KMS-11 (cell line): ENCODE measurements around the gene CRB2.

Experiments
- H2AFZ ChIP-seq: fragments of 200-600 bp; sonication (generic); 2 replicates; pipeline ENCODE4 v1.6.1; 2016; ENCODE audit warnings: antibody characterized with exemption, mixed run types, low read depth
- H3K27ac ChIP-seq: fragments of 200-600 bp; sonication (generic); 2 replicates; pipeline ENCODE4 v1.6.1; 2016; ENCODE audit warnings: mild to moderate bottlenecking, mixed run types
- H3K27me3 ChIP-seq: fragments of 200-600 bp; sonication (generic); 2 replicates; pipeline ENCODE4 v1.6.1; 2017; ENCODE audit warnings: mild to moderate bottlenecking, low read depth, mixed run types, moderate library complexity; ENCODE audit not compliant: insufficient read depth
- H3K36me3 ChIP-seq: fragments of 200-600 bp; sonication (generic); 2 replicates; pipeline ENCODE4 v1.6.1; 2017; ENCODE audit warnings: mild to moderate bottlenecking, mixed run types; ENCODE audit not compliant: insufficient read depth
- H3K4me1 ChIP-seq: fragments of 200-600 bp; sonication (generic); 2 replicates; pipeline ENCODE4 v1.6.1; 2016; ENCODE audit warnings: mild to moderate bottlenecking, low read depth, mixed run types; ENCODE audit not compliant: poor library complexity, severe bottlenecking
- H3K4me2 ChIP-seq: fragments of 200-600 bp; sonication (generic); 2 replicates; pipeline ENCODE4 v1.7.0; 2016; ENCODE audit warnings: mild to moderate bottlenecking, mixed run types
- H3K4me3 ChIP-seq: fragments of 200-600 bp; sonication (generic); IDR thresholded peaks from 2 replicates; pipeline ENCODE4 v1.6.1; 2017; ENCODE audit warnings: low read depth, low read length, mixed read lengths; ENCODE audit not compliant: insufficient read depth
- H3K79me2 ChIP-seq: fragments of 200-600 bp; sonication (generic); 2 replicates; pipeline ENCODE4 v1.6.1; 2016; ENCODE audit warnings: low read depth, mixed run types; ENCODE audit not compliant: insufficient read depth
- H3K9ac ChIP-seq: fragments of 200-600 bp; sonication (generic); 2 replicates; pipeline ENCODE4 v1.6.1; 2016; ENCODE audit warnings: mild to moderate bottlenecking, mixed run types
- H4K20me1 ChIP-seq: fragments of 200-600 bp; sonication (generic); 2 replicates; pipeline ENCODE4 v1.6.1; 2016; ENCODE audit warnings: mild to moderate bottlenecking, mixed run types; ENCODE audit not compliant: insufficient read depth
- CTCF ChIP-seq: fragments of 200-600 bp; sonication (generic); conservative IDR thresholded peaks from 2 replicates; pipeline ENCODE4 v1.6.1; 2017; ENCODE audit warnings: low read depth, mild to moderate bottlenecking, antibody characterized with exemption, low read length, moderate library complexity, mixed read lengths

Gene CRB2

GRCh38 chr9:123387686-123388085 lies 31.7 kb downstream of the CRB2 start:
- no peak overlapping the region for H3K4me3 ChIP-seq
- H3K27me3 ChIP-seq: no peaks in the 10 kb centered on the region
- no peak for TF ChIP-seq CTCF
- H3K27ac ChIP-seq: no peak overlapping the region
- H3K9ac ChIP-seq: no peak overlapping the region
- H4K20me1 ChIP-seq: no peaks in the 10 kb centered on the region
- H3K4me2 ChIP-seq: no peak overlapping the region
- no peaks in the 10 kb centered on the region for H3K36me3 ChIP-seq
- no peaks in the 10 kb centered on the region for H3K4me1 ChIP-seq
- H2AFZ ChIP-seq: no peak overlapping the region
- no peaks in the 10 kb centered on the region for H3K79me2 ChIP-seq

- Histone ChIP-seq H3K4me1 (no peaks in the 10 kb centered on the region), H2AFZ (no peak overlapping the region), H3K4me2 (no peak overlapping the region), H3K27ac (no peak overlapping the region), H3K36me3 (no peaks in the 10 kb centered on the region), H4K20me1 (no peaks in the 10 kb centered on the region), H3K9ac (no peak overlapping the region), H3K27me3 (no peaks in the 10 kb centered on the region), H3K4me3 (no peak overlapping the region), H3K79me2 (no peaks in the 10 kb centered on the region)
- no peak for TF ChIP-seq CTCF
Observed at GRCh38 chr9:123389070-123389469, 33.1 kb downstream of the CRB2 start.

GRCh38 chr9:123389698-123390097 lies 33.7 kb downstream of the CRB2 start:
- H3K36me3 ChIP-seq: no peaks in the 10 kb centered on the region
- no peak for TF ChIP-seq CTCF
- no peak overlapping the region for H2AFZ ChIP-seq
- H3K4me3 ChIP-seq: no peak overlapping the region
- no peaks in the 10 kb centered on the region for H3K27me3 ChIP-seq
- no peaks in the 10 kb centered on the region for H3K4me1 ChIP-seq
- H3K4me2 ChIP-seq: no peak overlapping the region
- no peak overlapping the region for H3K9ac ChIP-seq
- H3K27ac ChIP-seq: no peak overlapping the region
- H4K20me1 ChIP-seq: no peaks in the 10 kb centered on the region
- H3K79me2 ChIP-seq: no peaks in the 10 kb centered on the region

- no peak for TF ChIP-seq CTCF
- no peak overlapping the region for H3K4me2 ChIP-seq
- H3K4me3 ChIP-seq: no peak overlapping the region
- no peaks in the 10 kb centered on the region for H3K36me3 ChIP-seq
- H4K20me1 ChIP-seq: no peaks in the 10 kb centered on the region
- H2AFZ ChIP-seq: no peak overlapping the region
- no peak overlapping the region for H3K9ac ChIP-seq
- H3K4me1 ChIP-seq: no peaks in the 10 kb centered on the region
- no peaks in the 10 kb centered on the region for H3K79me2 ChIP-seq
- H3K27ac ChIP-seq: no peak overlapping the region
- H3K27me3 ChIP-seq: no peaks in the 10 kb centered on the region
Observed at GRCh38 chr9:123390337-123391135, 34.5 kb downstream of the CRB2 start.
